Panc1 (cell line): ENCODE measurements around the gene UCHL3. TPM values are rescaled to one million over a fixed set of nuclear protein-coding genes. Genes with fewer than 3 reads are reported as not detected.

Experiments used
- ATAC-seq: fragments of 200-7000 bp; cut with Tn5 transposase; 2 replicates; pipeline ENCODE4 v1.9.1; 2020; ENCODE audit warnings: mild to moderate bottlenecking, moderate library complexity
- BruUV-seq: library from RNA; stranded (reverse); fragments of 400-500 nt; replicated peaks from 2 replicates; lab custom pipeline; 2021; lab: Mats Ljungman, UMichigan
- CTCF ChIA-PET: fragments of 300-600 bp; sonication (Branson Sonifier 250); formaldehyde crosslinking; loops from one replicate; lab custom pipeline; 2022; ENCODE audit warnings: antibody characterized with exemption; lab: Charles Lee
- POLR2A ChIA-PET: fragments of 300-600 bp; sonication (Branson Sonifier 250); formaldehyde crosslinking; loops from one replicate; lab custom pipeline; 2022; ENCODE audit warnings: antibody characterized with exemption; lab: Charles Lee
- DNase-seq: peaks from one replicate; pipeline ENCODE4 v3.0.0-alpha.2; 2010; ENCODE audit warnings: low read depth, low spot score
- H3K27ac ChIP-seq: 2 replicates; pipeline ENCODE4 v1.5.1; 2011; ENCODE audit warnings: mild to moderate bottlenecking, low read length, inconsistent platforms
- H3K27me3 ChIP-seq: fragments of 200-500 bp; sonication (Bioruptor generic); 2 replicates; pipeline ENCODE4 v1.6.0; 2014; ENCODE audit warnings: low read length, inconsistent platforms; ENCODE audit not compliant: control insufficient read depth, insufficient read depth
- H3K36me3 ChIP-seq: fragments of 200-500 bp; sonication (Bioruptor generic); 2 replicates; pipeline ENCODE4 v1.5.1; 2014; ENCODE audit warnings: inconsistent platforms, mild to moderate bottlenecking, low read length, moderate library complexity; ENCODE audit not compliant: control insufficient read depth, insufficient read depth
- H3K4me1 ChIP-seq: 2 replicates; pipeline ENCODE4 v1.5.1; 2011; ENCODE audit warnings: inconsistent platforms, mild to moderate bottlenecking, low read length, moderate library complexity; ENCODE audit not compliant: control insufficient read depth, insufficient read depth
- H3K4me3 ChIP-seq, 2 experiments: 2 replicates each; pipeline ENCODE4 v1.5.1; 2011 to 2012; ENCODE audit warnings: low read depth in 2 of 2, low read length in 2 of 2, mild to moderate bottlenecking in 2 of 2, inconsistent platforms in 1 of 2, moderate library complexity in 1 of 2
- H3K9me3 ChIP-seq: fragments of 200-500 bp; sonication (Bioruptor generic); 2 replicates; pipeline ENCODE4 v1.5.1; 2014; ENCODE audit warnings: low read depth, mild to moderate bottlenecking, inconsistent platforms, low read length, moderate library complexity; ENCODE audit not compliant: control insufficient read depth, insufficient read depth
- CTCF ChIP-seq: fragments of 450-650 bp; IDR thresholded peaks from 2 replicates; pipeline ENCODE4 v1.5.1; 2017; ENCODE audit warnings: mild to moderate bottlenecking
- POLR2AphosphoS5 ChIP-seq: IDR thresholded peaks from 2 replicates; pipeline ENCODE4 v1.6.1; 2012; ENCODE audit warnings: mild to moderate bottlenecking, low read depth, low read length, moderate library complexity
- SIN3A ChIP-seq: IDR thresholded peaks from 2 replicates; pipeline ENCODE4 v1.6.1; 2012; ENCODE audit warnings: low read depth, mild to moderate bottlenecking, low read length, moderate library complexity, borderline replicate concordance; ENCODE audit not compliant: insufficient read depth
- TCF7L2 ChIP-seq: IDR thresholded peaks from 2 replicates; pipeline ENCODE4 v1.6.1; 2011; ENCODE audit warnings: mild to moderate bottlenecking, low read depth, low read length, inconsistent platforms
- in situ Hi-C: cut with HindIII; loops from 2 replicates; pipeline ENCODE4 v1.10.0; 2016; ENCODE audit warnings: low sequenced_read_pairs, low pct_unique_long_range_greater_than_20kb
- intact Hi-C: fragments of 100-400 bp; cut with micrococcal nuclease; formaldehyde crosslinking; loops from one replicate; pipeline ENCODE4 v1.10.0; 2022; ENCODE audit not compliant: unreplicated experiment
- total RNA-seq: library from RNA; stranded (reverse); gene quantifications from one replicate; pipeline ENCODE4 v1.2.1, GENCODE V29; 2021; ENCODE audit not compliant: unreplicated experiment
- TF ChIP-seq, protein P1 (sequence below), 2 experiments: IDR thresholded peaks; 2 replicates each; pipeline ENCODE4 v1.6.1; 2011 to 2012; ENCODE audit warnings: low read depth in 2 of 2, control low read depth in 1 of 2, low read length in 1 of 2, mild to moderate bottlenecking in 1 of 2, moderate library complexity in 1 of 2; ENCODE audit not compliant: insufficient read depth in 1 of 2

The UCHL3 gene
- total RNA-seq, 1 experiment from 2014 or later, result 29.3 TPM

DNA sequence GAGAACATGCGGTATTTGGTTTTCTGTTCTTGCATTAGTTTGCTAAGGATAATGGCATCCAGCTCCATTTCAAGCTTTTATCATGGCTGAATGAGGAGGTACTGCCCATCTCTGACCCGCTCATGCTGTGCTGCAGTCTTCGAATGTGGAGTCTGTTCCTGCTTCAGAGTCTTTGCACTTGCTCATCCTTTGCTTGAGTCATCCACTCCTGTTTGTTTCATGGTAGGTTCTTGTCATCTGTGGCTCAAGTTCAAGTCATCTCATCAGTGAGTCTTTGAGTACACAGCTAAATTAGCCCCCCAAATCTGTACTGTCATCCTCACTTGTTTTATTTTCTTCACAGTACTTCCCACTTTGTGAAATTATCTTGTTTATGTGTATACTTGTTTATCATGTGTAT lies 5.4 kb downstream of the UCHL3 start:
- no peaks in the 10 kb centered on the region for H3K4me1 ChIP-seq
- no peak for DNase-seq
- ChIA-PET CTCF (no interaction called here), POLR2A (no interaction called here)
- ATAC-seq, result no peak
- no TSS peak for BruUV-seq
- no peak overlapping the region for H3K4me3 ChIP-seq
- no peak overlapping the region for H3K27ac ChIP-seq
- intact Hi-C loops, result no loop called here
- no peaks in the 10 kb centered on the region; the same call in 1 of the 2 replicates for H3K36me3 ChIP-seq
- TF ChIP-seq CTCF, result no peak
- TF ChIP-seq POLR2AphosphoS5, result no peak
- TF ChIP-seq TCF7L2, result no peak
- no peak for TF ChIP-seq SIN3A
- TF ChIP-seq, protein P1, sequence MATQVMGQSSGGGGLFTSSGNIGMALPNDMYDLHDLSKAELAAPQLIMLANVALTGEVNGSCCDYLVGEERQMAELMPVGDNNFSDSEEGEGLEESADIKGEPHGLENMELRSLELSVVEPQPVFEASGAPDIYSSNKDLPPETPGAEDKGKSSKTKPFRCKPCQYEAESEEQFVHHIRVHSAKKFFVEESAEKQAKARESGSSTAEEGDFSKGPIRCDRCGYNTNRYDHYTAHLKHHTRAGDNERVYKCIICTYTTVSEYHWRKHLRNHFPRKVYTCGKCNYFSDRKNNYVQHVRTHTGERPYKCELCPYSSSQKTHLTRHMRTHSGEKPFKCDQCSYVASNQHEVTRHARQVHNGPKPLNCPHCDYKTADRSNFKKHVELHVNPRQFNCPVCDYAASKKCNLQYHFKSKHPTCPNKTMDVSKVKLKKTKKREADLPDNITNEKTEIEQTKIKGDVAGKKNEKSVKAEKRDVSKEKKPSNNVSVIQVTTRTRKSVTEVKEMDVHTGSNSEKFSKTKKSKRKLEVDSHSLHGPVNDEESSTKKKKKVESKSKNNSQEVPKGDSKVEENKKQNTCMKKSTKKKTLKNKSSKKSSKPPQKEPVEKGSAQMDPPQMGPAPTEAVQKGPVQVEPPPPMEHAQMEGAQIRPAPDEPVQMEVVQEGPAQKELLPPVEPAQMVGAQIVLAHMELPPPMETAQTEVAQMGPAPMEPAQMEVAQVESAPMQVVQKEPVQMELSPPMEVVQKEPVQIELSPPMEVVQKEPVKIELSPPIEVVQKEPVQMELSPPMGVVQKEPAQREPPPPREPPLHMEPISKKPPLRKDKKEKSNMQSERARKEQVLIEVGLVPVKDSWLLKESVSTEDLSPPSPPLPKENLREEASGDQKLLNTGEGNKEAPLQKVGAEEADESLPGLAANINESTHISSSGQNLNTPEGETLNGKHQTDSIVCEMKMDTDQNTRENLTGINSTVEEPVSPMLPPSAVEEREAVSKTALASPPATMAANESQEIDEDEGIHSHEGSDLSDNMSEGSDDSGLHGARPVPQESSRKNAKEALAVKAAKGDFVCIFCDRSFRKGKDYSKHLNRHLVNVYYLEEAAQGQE (IDR thresholded peaks at IDR 0.05; ENCODE audit: insufficient read depth in 1 of 2, low read depth in 2 of 2, low read length in 1 of 2), result no peak
- no peaks in the 10 kb centered on the region for H3K27me3 ChIP-seq
- H3K9me3 ChIP-seq, result no peaks in the 10 kb centered on the region
- in situ Hi-C loops, result no loop called here

GRCh38 chr13:75555836-75556235 lies 6.2 kb downstream of the UCHL3 start:
- Histone ChIP-seq H3K27me3 (no peaks in the 10 kb centered on the region), H3K27ac (no peak overlapping the region), H3K4me3 (no peak overlapping the region), H3K9me3 (no peaks in the 10 kb centered on the region), H3K4me1 (no peaks in the 10 kb centered on the region), H3K36me3 (no peaks in the 10 kb centered on the region)
- DNase-seq, result no peak
- no peak for ATAC-seq
- in situ Hi-C loops, result no loop called here
- BruUV-seq, result no TSS peak
- CTCF ChIA-PET, result no interaction called here
- intact Hi-C loops, result no loop called here
- POLR2A ChIA-PET, result no interaction called here
- no peak for TF ChIP-seq CTCF
- no peak for TF ChIP-seq TCF7L2
- TF ChIP-seq SIN3A, result no peak
- TF ChIP-seq, protein P1 (IDR thresholded peaks at IDR 0.05; ENCODE audit: insufficient read depth in 1 of 2, low read depth in 2 of 2, low read length in 1 of 2), result no peak
- no peak for TF ChIP-seq POLR2AphosphoS5
